HG02943 (cell line): ENCODE results near the gene SESN1.

Experiments
- ATAC-seq: cut with Tn5 transposase; IDR thresholded peaks from one replicate; pipeline ENCODE4 v1.9.1; 2021; ENCODE audit warnings: mild to moderate bottlenecking, low read depth, moderate library complexity; ENCODE audit not compliant: unreplicated experiment

Gene SESN1

DNA sequence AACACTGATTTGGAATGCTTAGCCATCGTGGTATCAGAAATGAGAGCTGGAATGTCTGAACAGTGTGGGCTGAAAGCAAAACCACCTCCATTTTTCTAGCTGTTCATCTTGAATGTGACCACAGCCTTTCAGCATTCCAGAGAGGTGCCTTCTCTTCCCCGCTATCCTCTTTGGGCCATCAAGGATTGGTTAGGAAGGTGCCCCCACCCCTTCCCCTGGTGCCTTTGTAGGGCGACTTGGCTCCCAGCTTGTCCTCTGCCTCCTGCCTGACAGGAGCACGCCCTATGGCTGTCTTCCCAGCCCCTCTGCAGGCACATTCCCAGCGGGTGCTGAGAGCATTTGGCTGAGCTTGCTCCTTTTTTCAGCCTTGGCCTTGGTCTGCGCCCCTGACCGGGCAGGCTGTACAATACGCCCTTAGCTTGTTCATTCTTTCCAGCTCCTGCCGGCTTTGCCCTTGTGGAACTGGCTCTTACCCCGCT, 148.9 kb downstream of the SESN1 start:
- ATAC-seq: no peak

DNA sequence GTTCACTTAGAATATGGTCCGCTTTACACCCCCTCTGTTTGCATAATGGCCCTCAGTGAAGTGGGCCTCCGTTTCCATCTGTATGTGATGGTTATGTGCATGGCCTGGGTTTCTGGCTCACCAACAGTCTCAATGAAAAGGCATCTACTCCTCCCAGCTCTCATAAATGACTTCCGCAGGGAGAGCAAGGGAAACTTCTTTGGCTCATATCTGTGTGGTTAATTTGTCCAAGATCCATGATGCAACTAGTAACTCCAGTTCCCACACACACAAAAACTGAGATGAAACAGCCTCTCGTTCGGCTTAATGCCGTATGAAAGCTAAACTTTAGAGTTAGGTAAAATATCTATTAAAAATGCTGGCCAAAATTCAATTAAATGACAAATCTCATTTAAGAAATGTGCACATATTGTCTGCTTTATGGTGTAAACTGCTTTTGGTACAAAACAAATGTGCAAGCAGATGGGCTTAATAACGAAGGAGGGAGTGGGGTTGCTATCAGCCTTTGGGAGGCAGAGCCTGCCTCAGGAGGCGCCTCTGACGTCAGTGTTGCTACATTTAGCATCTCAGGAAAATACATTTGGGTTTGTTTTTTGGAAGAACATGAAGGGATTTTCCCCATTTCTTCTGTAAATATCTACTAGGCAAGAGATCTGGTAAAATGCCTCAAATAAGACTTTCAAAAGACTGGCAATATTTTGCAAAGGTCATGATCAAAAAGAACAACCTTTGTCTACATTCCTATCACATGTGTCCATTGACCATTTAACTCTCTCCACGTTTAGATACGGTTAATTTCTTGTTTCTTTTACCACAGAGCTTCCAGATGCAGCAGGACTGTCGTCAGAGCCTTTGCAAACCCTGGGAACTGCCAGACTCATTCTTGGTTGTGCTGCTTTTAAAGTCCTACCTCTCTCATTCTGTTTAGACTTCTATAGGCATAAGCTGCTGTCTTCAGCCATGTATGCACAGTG, 149.7 kb downstream of the SESN1 start:
- ATAC-seq: no peak

DNA sequence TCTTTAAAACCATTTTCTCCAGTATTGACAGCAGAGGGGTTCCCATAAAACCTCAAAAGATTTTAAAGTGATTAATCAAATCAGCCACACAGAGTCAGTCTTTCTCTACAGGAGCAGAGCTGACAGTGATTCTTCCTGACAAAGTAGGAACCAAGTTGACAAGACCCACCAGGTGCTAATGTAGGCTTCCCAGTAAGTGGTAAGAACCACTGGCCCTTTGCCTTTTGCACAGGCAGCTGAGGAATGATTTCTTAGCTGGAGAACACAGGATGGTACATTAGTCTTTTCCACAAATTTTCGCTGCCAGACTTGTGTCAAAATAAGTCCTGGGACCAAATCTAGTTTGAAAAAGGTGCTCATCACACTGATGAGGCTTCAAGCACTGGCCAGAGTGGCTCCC, 150.6 kb downstream of the SESN1 start:
- ATAC-seq: no peak

DNA sequence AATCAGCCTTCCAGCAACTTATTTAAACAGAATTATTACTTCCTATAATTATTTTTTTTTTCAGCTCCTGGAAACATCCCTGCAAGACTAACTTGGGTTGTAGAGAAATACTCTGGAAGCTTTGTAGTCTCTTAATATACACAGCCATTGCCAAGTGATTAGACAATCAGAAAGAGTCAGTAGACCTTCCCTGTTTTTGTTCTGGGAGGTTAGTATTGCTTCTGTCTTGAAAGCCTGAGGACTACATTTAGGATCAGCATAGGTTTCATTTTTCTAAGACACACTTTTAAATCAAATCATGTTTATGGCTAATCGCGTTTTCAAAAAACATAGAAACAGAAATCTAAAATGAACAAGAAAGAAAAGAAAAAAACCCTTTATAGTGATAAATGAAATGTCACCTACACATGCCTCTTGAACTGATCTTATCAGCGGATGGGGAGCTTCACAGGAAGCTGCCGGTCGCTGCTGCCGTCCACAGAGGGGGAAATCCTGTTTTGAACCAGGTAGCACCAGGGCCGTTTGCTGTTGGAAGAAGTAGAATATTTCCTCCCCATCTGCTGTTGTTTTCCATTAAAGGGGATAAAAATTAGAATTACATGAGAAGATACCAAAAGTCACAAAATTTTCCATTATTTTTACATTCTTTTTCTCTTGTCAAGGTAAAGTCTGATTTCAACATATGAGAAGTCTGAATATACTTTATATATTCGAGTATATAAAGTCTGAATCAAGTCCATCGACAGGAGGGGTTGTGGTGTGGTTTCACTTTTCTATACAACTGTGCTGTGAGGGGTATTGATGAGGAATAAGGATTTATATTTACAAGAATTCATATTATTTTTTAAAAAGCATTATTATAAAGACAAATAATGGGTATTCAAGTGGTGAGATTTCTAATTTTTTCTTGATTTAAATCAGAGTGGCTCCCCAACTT, 151.8 kb downstream of the SESN1 start:
- ATAC-seq: no peak

DNA sequence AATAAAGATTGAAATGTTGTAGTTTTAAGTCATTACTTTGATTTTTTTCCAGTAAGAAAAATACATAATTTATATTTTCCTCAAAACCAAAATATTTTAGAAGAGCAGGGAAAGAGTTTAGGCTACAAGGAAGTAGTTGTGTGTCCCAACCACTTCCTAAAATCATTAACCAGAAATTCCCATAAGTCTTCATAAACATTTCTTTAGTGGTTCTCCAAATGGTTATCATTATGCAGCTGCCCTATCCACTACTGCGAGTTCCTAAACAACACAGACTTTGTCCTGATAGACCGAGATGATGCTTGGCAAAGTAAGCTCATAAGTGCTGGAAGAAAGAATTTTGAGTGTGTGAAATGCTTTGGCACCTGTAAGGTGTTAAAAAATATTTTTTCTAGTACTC, 152.8 kb downstream of the SESN1 start:
- no peak for ATAC-seq

DNA sequence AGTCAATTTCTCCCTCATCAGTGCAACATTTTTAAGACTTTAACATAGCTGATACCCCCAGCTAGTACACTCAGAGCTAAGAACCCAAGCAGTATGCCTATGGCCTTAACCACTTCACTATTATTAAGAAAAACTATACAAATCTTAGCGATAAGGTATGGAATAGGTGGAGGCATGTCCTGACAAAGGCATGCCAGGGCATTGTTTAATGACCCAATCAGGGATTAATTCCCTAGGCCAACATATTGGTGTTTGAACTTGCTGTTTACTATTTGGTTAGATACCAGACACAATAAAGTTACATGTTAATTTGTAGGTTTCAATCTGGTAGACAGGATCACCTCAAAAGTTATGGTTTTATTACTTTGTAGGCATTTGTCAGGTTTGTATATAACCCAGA, 153.4 kb downstream of the SESN1 start:
- no peak for ATAC-seq

DNA sequence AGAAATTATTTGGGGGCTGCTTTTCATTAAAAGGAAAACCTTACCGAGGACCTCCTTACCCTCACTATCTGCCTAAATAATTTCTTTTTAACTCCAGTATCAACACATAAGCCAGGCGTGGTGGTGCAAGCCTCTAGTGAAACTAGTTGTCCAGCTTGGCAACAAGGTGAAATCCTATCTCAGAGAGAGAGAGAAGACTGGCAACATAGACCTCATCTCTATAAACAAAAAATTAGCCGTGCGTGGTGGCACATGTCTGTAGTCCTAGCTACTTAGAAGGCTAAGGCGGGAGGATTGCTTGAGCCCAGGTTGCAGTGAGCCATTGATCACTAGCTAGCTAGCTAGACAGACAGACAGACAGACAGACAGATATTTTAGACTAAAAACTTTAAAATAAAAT, 153.9 kb downstream of the SESN1 start:
- ATAC-seq: no peak

DNA sequence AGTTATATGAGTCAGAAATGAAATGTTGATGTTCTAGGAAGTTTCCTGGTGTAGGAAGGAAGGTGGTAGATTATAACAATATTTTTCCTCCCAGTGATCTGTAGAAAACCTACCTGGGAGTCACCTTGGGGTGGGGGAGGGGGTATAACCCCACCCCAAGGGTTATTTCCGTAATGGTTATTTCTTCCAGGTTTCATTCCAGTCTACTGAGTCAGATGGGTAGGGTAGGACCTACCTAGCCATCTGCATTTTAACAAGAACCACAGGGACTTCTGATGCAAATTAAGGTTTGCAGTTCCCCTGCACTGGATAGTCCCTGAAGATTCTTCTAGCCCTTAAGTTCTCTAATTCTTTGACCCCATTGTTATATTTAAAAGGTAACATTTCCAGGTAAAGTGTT, 157.5 kb downstream of the SESN1 start:
- no peak for ATAC-seq
